Panc1 (cell line): ENCODE measurements around the gene UNC45B. TPM values are rescaled to one million over a fixed set of nuclear protein-coding genes. Genes with fewer than 3 reads are reported as not detected.
"Not testable (repeated sequence)": the region's sequence is repeated elsewhere in the genome, so short reads cannot be mapped to it uniquely, and the experiment has no call there.

Experiments used
- ATAC-seq: fragments of 200-7000 bp; cut with Tn5 transposase; 2 replicates; pipeline ENCODE4 v1.9.1; 2020; ENCODE audit warnings: mild to moderate bottlenecking, moderate library complexity
- BruUV-seq: library from RNA; stranded (reverse); fragments of 400-500 nt; replicated peaks from 2 replicates; lab custom pipeline; 2021; lab: Mats Ljungman, UMichigan
- CTCF ChIA-PET: fragments of 300-600 bp; sonication (Branson Sonifier 250); formaldehyde crosslinking; loops from one replicate; lab custom pipeline; 2022; ENCODE audit warnings: antibody characterized with exemption; lab: Charles Lee
- POLR2A ChIA-PET: fragments of 300-600 bp; sonication (Branson Sonifier 250); formaldehyde crosslinking; loops from one replicate; lab custom pipeline; 2022; ENCODE audit warnings: antibody characterized with exemption; lab: Charles Lee
- DNase-seq: peaks from one replicate; pipeline ENCODE4 v3.0.0-alpha.2; 2010; ENCODE audit warnings: low read depth, low spot score
- H3K27ac ChIP-seq: 2 replicates; pipeline ENCODE4 v1.5.1; 2011; ENCODE audit warnings: mild to moderate bottlenecking, low read length, inconsistent platforms
- H3K27me3 ChIP-seq: fragments of 200-500 bp; sonication (Bioruptor generic); 2 replicates; pipeline ENCODE4 v1.6.0; 2014; ENCODE audit warnings: low read length, inconsistent platforms; ENCODE audit not compliant: control insufficient read depth, insufficient read depth
- H3K36me3 ChIP-seq: fragments of 200-500 bp; sonication (Bioruptor generic); 2 replicates; pipeline ENCODE4 v1.5.1; 2014; ENCODE audit warnings: inconsistent platforms, mild to moderate bottlenecking, low read length, moderate library complexity; ENCODE audit not compliant: control insufficient read depth, insufficient read depth
- H3K4me1 ChIP-seq: 2 replicates; pipeline ENCODE4 v1.5.1; 2011; ENCODE audit warnings: inconsistent platforms, mild to moderate bottlenecking, low read length, moderate library complexity; ENCODE audit not compliant: control insufficient read depth, insufficient read depth
- H3K4me3 ChIP-seq, 2 experiments: 2 replicates each; pipeline ENCODE4 v1.5.1; 2011 to 2012; ENCODE audit warnings: low read depth in 2 of 2, low read length in 2 of 2, mild to moderate bottlenecking in 2 of 2, inconsistent platforms in 1 of 2, moderate library complexity in 1 of 2
- H3K9me3 ChIP-seq: fragments of 200-500 bp; sonication (Bioruptor generic); 2 replicates; pipeline ENCODE4 v1.5.1; 2014; ENCODE audit warnings: low read depth, mild to moderate bottlenecking, inconsistent platforms, low read length, moderate library complexity; ENCODE audit not compliant: control insufficient read depth, insufficient read depth
- POLR2AphosphoS5 ChIP-seq: IDR thresholded peaks from 2 replicates; pipeline ENCODE4 v1.6.1; 2012; ENCODE audit warnings: mild to moderate bottlenecking, low read depth, low read length, moderate library complexity
- SIN3A ChIP-seq: IDR thresholded peaks from 2 replicates; pipeline ENCODE4 v1.6.1; 2012; ENCODE audit warnings: low read depth, mild to moderate bottlenecking, low read length, moderate library complexity, borderline replicate concordance; ENCODE audit not compliant: insufficient read depth
- TCF7L2 ChIP-seq: IDR thresholded peaks from 2 replicates; pipeline ENCODE4 v1.6.1; 2011; ENCODE audit warnings: mild to moderate bottlenecking, low read depth, low read length, inconsistent platforms
- in situ Hi-C: cut with HindIII; loops from 2 replicates; pipeline ENCODE4 v1.10.0; 2016; ENCODE audit warnings: low sequenced_read_pairs, low pct_unique_long_range_greater_than_20kb
- intact Hi-C: fragments of 100-400 bp; cut with micrococcal nuclease; formaldehyde crosslinking; loops from one replicate; pipeline ENCODE4 v1.10.0; 2022; ENCODE audit not compliant: unreplicated experiment
- total RNA-seq: library from RNA; stranded (reverse); gene quantifications from one replicate; pipeline ENCODE4 v1.2.1, GENCODE V29; 2021; ENCODE audit not compliant: unreplicated experiment
- TF ChIP-seq, protein P1 (sequence below): fragments of 450-650 bp; IDR thresholded peaks from 2 replicates; pipeline ENCODE4 v1.5.1; 2017; ENCODE audit warnings: mild to moderate bottlenecking
- TF ChIP-seq, protein P2 (sequence below), 2 experiments: IDR thresholded peaks; 2 replicates each; pipeline ENCODE4 v1.6.1; 2011 to 2012; ENCODE audit warnings: low read depth in 2 of 2, control low read depth in 1 of 2, low read length in 1 of 2, mild to moderate bottlenecking in 1 of 2, moderate library complexity in 1 of 2; ENCODE audit not compliant: insufficient read depth in 1 of 2

UNC45B gene
- total RNA-seq, 1 experiment from 2014 or later, result not detected

DNA sequence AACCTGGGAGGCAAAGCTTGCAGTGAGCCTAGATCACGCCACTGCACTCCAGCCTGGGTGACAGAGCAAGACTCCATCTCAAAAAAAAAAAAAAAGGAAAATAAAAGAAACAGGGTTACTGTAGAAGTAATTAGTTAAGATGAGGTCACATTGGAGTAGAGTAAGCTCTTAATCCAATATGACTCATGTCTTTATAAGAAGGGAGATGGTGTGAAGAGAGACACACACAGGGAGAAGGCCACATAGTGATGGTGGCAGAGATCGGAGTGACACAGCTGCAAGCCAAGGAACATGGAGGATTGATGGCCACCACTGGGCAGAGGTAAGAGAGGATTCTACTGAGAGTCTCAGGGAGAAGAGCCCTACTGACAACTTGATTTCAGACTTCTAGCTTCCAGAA is 79.9 kb downstream of the UNC45B start:
- ATAC-seq, result no peak
- in situ Hi-C loops (no loop called here), intact Hi-C loops (no loop called here)
- no peak overlapping the region for H3K4me3 ChIP-seq
- H3K27me3 ChIP-seq, result no peaks in the 10 kb centered on the region
- no peaks in the 10 kb centered on the region for H3K4me1 ChIP-seq
- TF ChIP-seq, protein P1, sequence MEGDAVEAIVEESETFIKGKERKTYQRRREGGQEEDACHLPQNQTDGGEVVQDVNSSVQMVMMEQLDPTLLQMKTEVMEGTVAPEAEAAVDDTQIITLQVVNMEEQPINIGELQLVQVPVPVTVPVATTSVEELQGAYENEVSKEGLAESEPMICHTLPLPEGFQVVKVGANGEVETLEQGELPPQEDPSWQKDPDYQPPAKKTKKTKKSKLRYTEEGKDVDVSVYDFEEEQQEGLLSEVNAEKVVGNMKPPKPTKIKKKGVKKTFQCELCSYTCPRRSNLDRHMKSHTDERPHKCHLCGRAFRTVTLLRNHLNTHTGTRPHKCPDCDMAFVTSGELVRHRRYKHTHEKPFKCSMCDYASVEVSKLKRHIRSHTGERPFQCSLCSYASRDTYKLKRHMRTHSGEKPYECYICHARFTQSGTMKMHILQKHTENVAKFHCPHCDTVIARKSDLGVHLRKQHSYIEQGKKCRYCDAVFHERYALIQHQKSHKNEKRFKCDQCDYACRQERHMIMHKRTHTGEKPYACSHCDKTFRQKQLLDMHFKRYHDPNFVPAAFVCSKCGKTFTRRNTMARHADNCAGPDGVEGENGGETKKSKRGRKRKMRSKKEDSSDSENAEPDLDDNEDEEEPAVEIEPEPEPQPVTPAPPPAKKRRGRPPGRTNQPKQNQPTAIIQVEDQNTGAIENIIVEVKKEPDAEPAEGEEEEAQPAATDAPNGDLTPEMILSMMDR, result no peak
- TF ChIP-seq, protein P2, sequence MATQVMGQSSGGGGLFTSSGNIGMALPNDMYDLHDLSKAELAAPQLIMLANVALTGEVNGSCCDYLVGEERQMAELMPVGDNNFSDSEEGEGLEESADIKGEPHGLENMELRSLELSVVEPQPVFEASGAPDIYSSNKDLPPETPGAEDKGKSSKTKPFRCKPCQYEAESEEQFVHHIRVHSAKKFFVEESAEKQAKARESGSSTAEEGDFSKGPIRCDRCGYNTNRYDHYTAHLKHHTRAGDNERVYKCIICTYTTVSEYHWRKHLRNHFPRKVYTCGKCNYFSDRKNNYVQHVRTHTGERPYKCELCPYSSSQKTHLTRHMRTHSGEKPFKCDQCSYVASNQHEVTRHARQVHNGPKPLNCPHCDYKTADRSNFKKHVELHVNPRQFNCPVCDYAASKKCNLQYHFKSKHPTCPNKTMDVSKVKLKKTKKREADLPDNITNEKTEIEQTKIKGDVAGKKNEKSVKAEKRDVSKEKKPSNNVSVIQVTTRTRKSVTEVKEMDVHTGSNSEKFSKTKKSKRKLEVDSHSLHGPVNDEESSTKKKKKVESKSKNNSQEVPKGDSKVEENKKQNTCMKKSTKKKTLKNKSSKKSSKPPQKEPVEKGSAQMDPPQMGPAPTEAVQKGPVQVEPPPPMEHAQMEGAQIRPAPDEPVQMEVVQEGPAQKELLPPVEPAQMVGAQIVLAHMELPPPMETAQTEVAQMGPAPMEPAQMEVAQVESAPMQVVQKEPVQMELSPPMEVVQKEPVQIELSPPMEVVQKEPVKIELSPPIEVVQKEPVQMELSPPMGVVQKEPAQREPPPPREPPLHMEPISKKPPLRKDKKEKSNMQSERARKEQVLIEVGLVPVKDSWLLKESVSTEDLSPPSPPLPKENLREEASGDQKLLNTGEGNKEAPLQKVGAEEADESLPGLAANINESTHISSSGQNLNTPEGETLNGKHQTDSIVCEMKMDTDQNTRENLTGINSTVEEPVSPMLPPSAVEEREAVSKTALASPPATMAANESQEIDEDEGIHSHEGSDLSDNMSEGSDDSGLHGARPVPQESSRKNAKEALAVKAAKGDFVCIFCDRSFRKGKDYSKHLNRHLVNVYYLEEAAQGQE (IDR thresholded peaks at IDR 0.05; ENCODE audit: insufficient read depth in 1 of 2, low read depth in 2 of 2, low read length in 1 of 2), result no peak
- TF ChIP-seq SIN3A, result no peak
- CTCF ChIA-PET, result no interaction called here
- BruUV-seq, result no TSS peak
- POLR2A ChIA-PET, result no interaction called here
- H3K36me3 ChIP-seq, result no peaks in the 10 kb centered on the region
- DNase-seq, result no peak
- H3K9me3 ChIP-seq, result no peaks in the 10 kb centered on the region
- no peak overlapping the region for H3K27ac ChIP-seq

DNA sequence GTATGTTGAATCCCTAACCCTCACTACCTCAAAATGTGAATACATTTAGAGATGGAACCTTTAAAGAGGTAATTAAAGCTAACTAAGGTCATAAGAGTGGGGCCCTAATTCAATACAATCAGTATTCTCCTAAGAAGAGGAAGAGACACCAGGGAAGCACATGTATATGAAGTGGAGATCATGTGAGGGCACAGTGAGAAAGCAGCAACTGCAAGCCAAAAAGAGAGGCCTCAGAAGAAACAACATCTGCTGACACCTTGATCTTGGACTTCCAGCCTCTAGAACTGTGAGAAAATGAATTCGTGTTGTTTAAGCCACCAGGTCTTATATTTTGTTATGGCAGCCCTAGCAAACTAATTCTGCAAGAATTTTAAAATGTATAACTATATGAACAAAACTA is 82.0 kb downstream of the UNC45B start:
- in situ Hi-C loops (no loop called here), intact Hi-C loops (no loop called here)
- TF ChIP-seq POLR2AphosphoS5 (no peak), SIN3A (no peak), TCF7L2 (no peak)
- TF ChIP-seq, protein P1, result no peak
- TF ChIP-seq, protein P2 (IDR thresholded peaks at IDR 0.05; ENCODE audit: insufficient read depth in 1 of 2, low read depth in 2 of 2, low read length in 1 of 2), result no peak
- no TSS peak for BruUV-seq
- no peak overlapping the region for H3K27ac ChIP-seq
- ATAC-seq, result no peak
- H3K4me1 ChIP-seq, result no peaks in the 10 kb centered on the region
- ChIA-PET POLR2A (no interaction called here), CTCF (no interaction called here)
- no peak for DNase-seq
- H3K36me3 ChIP-seq, result no peaks in the 10 kb centered on the region
- H3K9me3 ChIP-seq, result no peaks in the 10 kb centered on the region
- H3K27me3 ChIP-seq, result no peaks in the 10 kb centered on the region
- no peak overlapping the region for H3K4me3 ChIP-seq

DNA sequence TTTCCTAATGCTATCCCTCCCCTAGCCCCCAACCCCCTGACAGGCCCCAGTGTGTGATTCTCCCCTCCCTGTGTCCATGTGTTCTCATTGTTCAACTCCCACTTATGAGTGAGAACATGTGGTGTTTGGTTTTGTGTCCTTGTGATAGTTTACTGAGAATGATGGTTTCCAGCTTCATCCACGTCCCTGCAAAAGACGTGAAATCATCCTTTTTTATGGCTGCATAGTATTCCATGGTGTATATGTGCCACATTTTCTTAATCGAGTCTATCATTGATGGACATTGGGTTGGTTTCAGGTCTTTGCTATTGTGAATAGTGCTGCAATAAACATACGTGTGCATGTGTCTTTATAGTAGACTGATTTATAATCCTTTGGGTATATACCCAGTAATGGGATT is 86.7 kb downstream of the UNC45B start:
- ATAC-seq, H3K27me3 ChIP-seq, CTCF ChIA-PET, in situ Hi-C loops, H3K4me3 ChIP-seq, intact Hi-C loops, H3K27ac ChIP-seq, DNase-seq, H3K4me1 ChIP-seq, BruUV-seq, H3K36me3 ChIP-seq, POLR2A ChIA-PET, H3K9me3 ChIP-seq: not testable (repeated sequence)
